HG03159 (cell line): ENCODE measurements around the gene FBF1.

Experiments used
- ATAC-seq: cut with Tn5 transposase; IDR thresholded peaks from one replicate; pipeline ENCODE4 v1.9.1; 2021; ENCODE audit warnings: mild to moderate bottlenecking, moderate library complexity; ENCODE audit not compliant: unreplicated experiment

Gene FBF1

GRCh38 chr17:75917917-75918445 lies 22.9 kb downstream of the FBF1 start:
- ATAC-seq, result no peak

- ATAC-seq, result no peak
These were observed 23.5 kb downstream of the FBF1 start for GRCh38 chr17:75917141-75917916.

GRCh38 chr17:75915268-75915667 lies 25.6 kb downstream of the FBF1 start:
- no peak for ATAC-seq

GRCh38 chr17:75914643-75915267 lies 26.1 kb downstream of the FBF1 start:
- ATAC-seq, result no peak

- no peak for ATAC-seq
These were observed 27.2 kb downstream of the FBF1 start for GRCh38 chr17:75913537-75914210.

GRCh38 chr17:75910699-75911098 lies 30.1 kb downstream of the FBF1 start:
- ATAC-seq, result no peak

- ATAC-seq, result no peak
These were observed 31.0 kb downstream of the FBF1 start for GRCh38 chr17:75909812-75910274.

GRCh38 chr17:75909051-75909811 lies 31.6 kb downstream of the FBF1 start:
- ATAC-seq, result no peak

- ATAC-seq, result no peak
These were observed 32.6 kb downstream of the FBF1 start for GRCh38 chr17:75908201-75908600.

- ATAC-seq, result no peak
These were observed 34.5 kb downstream of the FBF1 start for GRCh38 chr17:75906143-75906884.

- peak; percentile 94 for ATAC-seq
These were observed 35.9 kb downstream of the FBF1 start, which contains the start of gene MRPL38 for GRCh38 chr17:75904749-75905521. TSS of gene MRPL38 (minus strand) at chr17:75904884. CDS start at chr17:75904875, 9 bp downstream.

- no peak for ATAC-seq
These were observed 38.4 kb downstream of the FBF1 start for GRCh38 chr17:75902406-75902805.

- ATAC-seq, result no peak
These were observed 39.1 kb downstream of the FBF1 start for GRCh38 chr17:75901727-75902126.

- no peak for ATAC-seq
These were observed 39.9 kb downstream of the FBF1 start for GRCh38 chr17:75900691-75901533.

GRCh38 chr17:75899767-75900468 lies 40.9 kb downstream of the FBF1 start:
- no peak for ATAC-seq

GRCh38 chr17:75899353-75899752 lies 41.5 kb downstream of the FBF1 start:
- no peak for ATAC-seq

GRCh38 chr17:75898791-75899190 lies 42.1 kb downstream of the FBF1 start:
- no peak for ATAC-seq

- ATAC-seq, result no peak
These were observed 42.8 kb downstream of the FBF1 start for GRCh38 chr17:75898065-75898464.
